ENCODE data around the gene NKAPD1.

- TF ChIP-seq CTCF (IDR thresholded peaks at IDR 0.05), result no peak
- TF ChIP-seq ZFX (IDR thresholded peaks at IDR 0.05; ENCODE audit: borderline replicate concordance), result no peak
Measured at GRCh38 chr11:112062923-112063322, 11.2 kb upstream of the NKAPD1 start.
